H9 (cell line): ENCODE measurements around the gene SRC. TPM values are rescaled to one million over a fixed set of nuclear protein-coding genes. Genes with fewer than 3 reads are reported as not detected.

Source experiments
- DNase-seq: peaks from one replicate; pipeline ENCODE4 v3.0.0-alpha.2; 2017
- H2AFZ ChIP-seq: one replicate; pipeline ENCODE4 v1.6.1; 2013; ENCODE audit warnings: mild to moderate bottlenecking, low read length, control low read depth, moderate library complexity
- H2AK5ac ChIP-seq: 2 replicates; pipeline ENCODE4 v1.6.1; 2013; ENCODE audit warnings: low read length, control low read depth, mixed read lengths; ENCODE audit not compliant: insufficient read length
- H2BK120ac ChIP-seq: one replicate; pipeline ENCODE4 v1.6.1; 2013; ENCODE audit warnings: low read depth, mild to moderate bottlenecking, low read length, control low read depth, inconsistent platforms; ENCODE audit not compliant: poor library complexity, severe bottlenecking
- H2BK12ac ChIP-seq: 2 replicates; pipeline ENCODE4 v1.6.1; 2013; ENCODE audit warnings: low read length, control low read depth, mixed read lengths, low read depth; ENCODE audit not compliant: insufficient read length
- H2BK15ac ChIP-seq: 2 replicates; pipeline ENCODE4 v1.6.1; 2013; ENCODE audit warnings: low read depth, low read length, control low read depth
- H2BK20ac ChIP-seq: one replicate; pipeline ENCODE4 v1.6.1; 2013; ENCODE audit warnings: low read depth, mild to moderate bottlenecking, low read length, control low read depth, inconsistent platforms; ENCODE audit not compliant: poor library complexity, severe bottlenecking
- H2BK5ac ChIP-seq: 2 replicates; pipeline ENCODE4 v1.6.1; 2013; ENCODE audit warnings: low read length, control low read depth, mixed read lengths; ENCODE audit not compliant: insufficient read length
- H3K14ac ChIP-seq: 2 replicates; pipeline ENCODE4 v1.6.1; 2013; ENCODE audit warnings: low read length, control low read depth; ENCODE audit not compliant: insufficient read depth
- H3K18ac ChIP-seq: 2 replicates; pipeline ENCODE4 v1.6.1; 2013; ENCODE audit warnings: low read depth, mild to moderate bottlenecking, mixed read lengths, low read length, control low read depth; ENCODE audit not compliant: insufficient read length
- H3K23ac ChIP-seq: 2 replicates; pipeline ENCODE4 v1.6.1; 2013; ENCODE audit warnings: low read length, control low read depth, mixed read lengths, low read depth; ENCODE audit not compliant: insufficient read length
- H3K23me2 ChIP-seq: 2 replicates; pipeline ENCODE4 v1.6.1; 2013; ENCODE audit warnings: low read depth, mild to moderate bottlenecking, mixed read lengths, low read length, control low read depth; ENCODE audit not compliant: insufficient read length, poor library complexity, severe bottlenecking
- H3K27ac ChIP-seq: 2 replicates; pipeline ENCODE4 v1.5.1; 2013; ENCODE audit warnings: low read length, control low read depth, mixed read lengths, low read depth; ENCODE audit not compliant: insufficient read length
- H3K27me3 ChIP-seq: 2 replicates; pipeline ENCODE4 v1.6.1; 2013; ENCODE audit warnings: low read length, control low read depth, inconsistent platforms; ENCODE audit not compliant: insufficient read depth
- H3K4ac ChIP-seq: 2 replicates; pipeline ENCODE4 v1.6.1; 2013; ENCODE audit warnings: low read depth, mild to moderate bottlenecking, control low read depth, inconsistent platforms, low read length, moderate library complexity
- H3K4me1 ChIP-seq: 2 replicates; pipeline ENCODE4 v1.6.1; 2013; ENCODE audit warnings: low read length, control low read depth, inconsistent platforms; ENCODE audit not compliant: insufficient read depth
- H3K4me2 ChIP-seq: 2 replicates; pipeline ENCODE4 v1.6.1; 2013; ENCODE audit warnings: low read length, control low read depth, mixed read lengths; ENCODE audit not compliant: insufficient read length, insufficient read depth
- H3K56ac ChIP-seq: 2 replicates; pipeline ENCODE4 v1.6.1; 2013; ENCODE audit warnings: low read depth, mild to moderate bottlenecking, mixed read lengths, low read length, control low read depth; ENCODE audit not compliant: insufficient read length
- H3K79me1 ChIP-seq: 2 replicates; pipeline ENCODE4 v1.6.1; 2013; ENCODE audit warnings: low read depth, mild to moderate bottlenecking, moderate library complexity, low read length, control low read depth, inconsistent platforms; ENCODE audit not compliant: insufficient read depth, poor library complexity, severe bottlenecking
- H3K79me2 ChIP-seq: 2 replicates; pipeline ENCODE4 v1.6.1; 2013; ENCODE audit warnings: low read length, control low read depth, inconsistent platforms; ENCODE audit not compliant: insufficient read depth
- H3K9ac ChIP-seq: 2 replicates; pipeline ENCODE4 v1.6.1; 2013; ENCODE audit warnings: low read length, control low read depth, mixed read lengths; ENCODE audit not compliant: insufficient read length; ENCODE audit errors: extremely low read depth
- H3K9me3 ChIP-seq: one replicate; pipeline ENCODE4 v1.6.1; 2013; ENCODE audit warnings: low read depth, low read length, inconsistent platforms; ENCODE audit not compliant: control insufficient read depth
- H3T11ph ChIP-seq: one replicate; pipeline ENCODE4 v1.6.1; 2013; ENCODE audit warnings: mild to moderate bottlenecking, low read length, control low read depth, inconsistent platforms
- H4K20me1 ChIP-seq: one replicate; pipeline ENCODE4 v1.6.1; 2013; ENCODE audit not compliant: control insufficient read depth, insufficient read length, insufficient read depth
- H4K5ac ChIP-seq: 2 replicates; pipeline ENCODE4 v1.6.1; 2013; ENCODE audit warnings: low read depth, mild to moderate bottlenecking, mixed read lengths, low read length, control low read depth; ENCODE audit not compliant: insufficient read length
- H4K8ac ChIP-seq: replicated peaks from 2 replicates; pipeline ENCODE4 v1.6.1; 2013; ENCODE audit warnings: low read length, control low read depth, mixed read lengths, low read depth; ENCODE audit not compliant: insufficient read length
- H4K91ac ChIP-seq: 2 replicates; pipeline ENCODE4 v1.6.1; 2013; ENCODE audit warnings: low read depth, mild to moderate bottlenecking, moderate library complexity, mixed read lengths, low read length, control low read depth; ENCODE audit not compliant: insufficient read length
- H3K27ac Mint-ChIP-seq, 3 experiments: 2 replicates in 2 of 3; 3 replicates in 1 of 3; pipeline ENCODE4 v1.8.0; 2020 to 2021; ENCODE audit warnings: mixed read lengths in 3 of 3, mild to moderate bottlenecking in 1 of 3, moderate library complexity in 1 of 3
- H3K27me3 Mint-ChIP-seq: 2 replicates; pipeline ENCODE4 v1.8.0; 2021; ENCODE audit warnings: low read depth, mild to moderate bottlenecking, moderate library complexity, mixed read lengths
- H3K36me3 Mint-ChIP-seq, 3 experiments: 2 replicates in 2 of 3; 3 replicates in 1 of 3; pipeline ENCODE4 v1.8.0; 2020 to 2021; ENCODE audit warnings: low read depth in 3 of 3, mixed read lengths in 3 of 3; ENCODE audit not compliant: insufficient read depth in 1 of 3
- H3K4me1 Mint-ChIP-seq, 2 experiments: 2 replicates each; pipeline ENCODE4 v1.8.0; 2020; ENCODE audit warnings: mixed read lengths in 2 of 2
- H3K4me3 Mint-ChIP-seq, 2 experiments: 2 replicates in 1 of 2; 3 replicates in 1 of 2; pipeline ENCODE4 v1.8.0; 2020 to 2021; ENCODE audit warnings: mild to moderate bottlenecking in 2 of 2, mixed read lengths in 2 of 2, moderate library complexity in 1 of 2
- H3K9me3 Mint-ChIP-seq, 2 experiments: 2 replicates in 1 of 2; 3 replicates in 1 of 2; pipeline ENCODE4 v1.8.0; 2020; ENCODE audit warnings: mild to moderate bottlenecking in 2 of 2, mixed read lengths in 2 of 2, moderate library complexity in 1 of 2
- CTCF ChIP-seq: fragments of 200-600 bp; sonication (generic); conservative IDR thresholded peaks from 3 replicates; pipeline ENCODE4 v1.8.0; 2021; ENCODE audit warnings: antibody characterized with exemption, mild to moderate bottlenecking
- WGBS: extraction: QIAGEN DNeasy Blood & Tissue Kit; methylation state at CpG from one replicate; pipeline ENCODE4 v1.1.7; 2013; ENCODE audit warnings: missing lambda C conversion rate, low lambda C conversion rate, mixed read lengths; ENCODE audit not compliant: insufficient read length; ENCODE audit errors: extremely low coverage; 5-methylcytosine and 5-hydroxymethylcytosine counted together
- total RNA-seq: library from RNA; stranded (reverse); gene quantifications from 2 replicates; pipeline ENCODE4 v1.2.1, GENCODE V29; 2021

SRC gene
- total RNA-seq, 1 experiment from 2014 or later = 44.5 TPM

GRCh38 chr20:37303637-37304036, 42.3 kb upstream of the SRC start:
- no peak overlapping the region for H2AK5ac ChIP-seq
- H4K8ac ChIP-seq = no peak overlapping the region
- no peaks in the 10 kb centered on the region for H3K27me3 ChIP-seq
- WGBS = no CpG with 5 or more reads among the region's 4 CpGs
- no peaks in the 10 kb centered on the region for H3K79me2 ChIP-seq
- no peak overlapping the region for H4K5ac ChIP-seq
- H3K79me1 ChIP-seq = no peaks in the 10 kb centered on the region
- H3K36me3 Mint-ChIP-seq = peaks cover 21 to 59% (median 38%) of the 10 kb centered on the region in 3 experiments
- no peak overlapping the region for H3K27ac ChIP-seq
- H3K27ac Mint-ChIP-seq = peak overlapping the region in 1 of 3 experiments; percentile 40; a peak in 1 of 7 replicates
- no peak overlapping the region for H2BK5ac ChIP-seq
- no peak overlapping the region for H2BK120ac ChIP-seq
- H2AFZ ChIP-seq = no peak overlapping the region
- H3K4ac ChIP-seq = no peak overlapping the region
- H3K14ac ChIP-seq = no peak overlapping the region
- no peak overlapping the region for H3K9ac ChIP-seq
- no peaks in the 10 kb centered on the region for H3K23me2 ChIP-seq
- no peaks in the 10 kb centered on the region for H4K20me1 ChIP-seq
- no peak overlapping the region for H3T11ph ChIP-seq
- no peaks in the 10 kb centered on the region for H3K27me3 Mint-ChIP-seq
- H3K18ac ChIP-seq = no peak overlapping the region
- no peak overlapping the region for H2BK15ac ChIP-seq
- no peak overlapping the region for H3K4me3 Mint-ChIP-seq
- TF ChIP-seq CTCF = no peak
- no peak for DNase-seq
- no peak overlapping the region for H3K4me2 ChIP-seq
- no peak overlapping the region for H3K56ac ChIP-seq
- H3K4me1 ChIP-seq = no peaks in the 10 kb centered on the region
- no peak overlapping the region for H3K23ac ChIP-seq
- H4K91ac ChIP-seq = no peak overlapping the region
- H3K9me3 ChIP-seq = no peaks in the 10 kb centered on the region
- no peak overlapping the region for H2BK12ac ChIP-seq
- no peaks in the 10 kb centered on the region for H3K9me3 Mint-ChIP-seq
- peaks cover 10 to 15% of the 10 kb centered on the region in 2 experiments for H3K4me1 Mint-ChIP-seq
- H2BK20ac ChIP-seq = no peak overlapping the region
